ENCODE data around the gene DCUN1D5. TPM values are rescaled to one million over a fixed set of nuclear protein-coding genes. Genes with fewer than 3 reads are reported as not detected.

Gene DCUN1D5
- 61.8 to 70.2 TPM (median 66.7 TPM) in 5 replicates for total RNA-seq (2022; extraction: Qiagen RNA extraction)

GRCh38 chr11:103091801-103092524, at the start of gene DCUN1D5:
DCUN1D5 (minus strand) TSS chr11:103092160; CDS start chr11:103091872, 288 bp downstream.

DNA sequence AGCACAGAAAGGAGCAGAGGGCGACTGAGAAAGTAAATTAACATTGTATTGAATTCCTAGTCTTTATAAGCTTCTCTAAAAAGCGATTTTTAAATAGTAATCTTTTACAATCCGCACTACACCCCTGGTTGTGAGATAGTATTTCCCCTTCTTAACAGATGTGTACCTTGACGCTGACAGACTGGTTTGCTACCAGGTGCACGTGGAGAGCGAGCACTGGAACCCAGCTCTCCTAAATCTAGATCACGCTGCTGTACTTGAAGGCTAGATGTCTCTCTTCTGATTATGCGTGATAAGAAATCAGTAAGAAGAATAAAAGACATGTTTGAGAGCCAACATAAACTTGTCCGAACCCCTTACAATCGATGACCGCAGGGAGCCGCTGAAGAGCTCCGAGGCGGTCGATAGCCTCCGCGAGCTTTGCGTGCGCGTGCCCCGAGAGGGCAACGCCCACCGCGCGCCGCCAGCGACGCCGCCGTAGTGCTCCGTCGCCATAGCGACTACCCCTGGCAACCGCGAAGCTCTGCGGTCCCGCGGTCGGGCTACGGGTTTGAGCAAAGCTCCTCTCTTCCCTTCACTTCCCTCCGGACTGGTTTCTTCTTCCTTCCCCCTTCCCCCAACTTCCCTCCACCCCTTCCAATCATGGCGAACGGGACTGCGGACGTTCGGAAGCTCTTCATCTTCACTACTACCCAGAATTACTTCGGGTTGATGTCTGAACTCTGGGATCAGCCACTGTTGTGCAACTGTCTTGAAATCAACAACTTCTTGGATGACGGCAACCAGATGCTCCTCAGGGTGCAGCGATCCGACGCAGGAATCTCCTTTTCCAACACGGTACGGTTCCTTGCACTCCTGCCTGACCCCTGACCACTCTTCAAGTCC, 17.2 kb upstream of the DCUN1D5 start, which contains the start of gene DYNC2H1:
DYNC2H1 (plus strand) TSS at position 494 of the 885 bp plus-strand sequence; CDS start at position 643, 149 bp downstream.

Other genes starting within 250 kb of the DCUN1D5 start
- gene MMP3, start 248.6 kb downstream of the DCUN1D5 start, total RNA-seq (2022; extraction: Qiagen RNA extraction), result 0.03 to 0.41 TPM (median 0.39 TPM) in 3 of 5 replicates, not detected in the others
- 0.05 to 0.07 TPM (median 0.06 TPM) in 3 of 5 replicates, not detected in the others for gene MMP12, start 217.2 kb downstream of the DCUN1D5 start, total RNA-seq (2022; extraction: Qiagen RNA extraction)
- 0.05 TPM in 2 of 5 replicates, not detected in the others for gene MMP13, start 136.4 kb downstream of the DCUN1D5 start, total RNA-seq (2022; extraction: Qiagen RNA extraction)
- 5.4 to 7.0 TPM (median 6.5 TPM) in 5 replicates for gene DYNC2H1, start 17.3 kb upstream of the DCUN1D5 start, total RNA-seq (2022; extraction: Qiagen RNA extraction)

Data from A549 treated with CORT108297 at 1 μM for 4 hours (cell line).